Prostate gland (tissue), 2 donors: Measurements from ENCODE around the gene PROM2.

Experiments
- CTCF ChIP-seq, 4 experiments: fragments of 200-600 bp in 2 of 4; fragments of 450-650 bp in 2 of 4; sonication (generic) in 2 of 4; IDR thresholded peaks; 1 replicate in 3 of 4; 2 replicates in 1 of 4; pipeline ENCODE4 v1.5.1; 2016 to 2019; ENCODE audit warnings: antibody characterized with exemption in 4 of 4, mild to moderate bottlenecking in 2 of 4, moderate library complexity in 2 of 4
- POLR2A ChIP-seq: fragments of 450-650 bp; IDR thresholded peaks from one replicate; pipeline ENCODE4 v1.6.1; 2016; ENCODE audit warnings: antibody characterized with exemption, mild to moderate bottlenecking
- POLR2AphosphoS5 ChIP-seq: sonication (generic); formaldehyde crosslinking; IDR thresholded peaks from one replicate; pipeline ENCODE4 v1.6.1; 2017; ENCODE audit warnings: antibody characterized with exemption

- TF ChIP-seq CTCF (IDR thresholded peaks at IDR 0.05): no peak
- TF ChIP-seq POLR2AphosphoS5: no peak
- no peak for TF ChIP-seq POLR2A
Observed at GRCh38 chr2:95261602-95262001, 12.6 kb upstream of the PROM2 start.
